GM12878 (cell line): ENCODE measurements around the gene EEIG2. TPM values are rescaled to one million over a fixed set of nuclear protein-coding genes. Genes with fewer than 3 reads are reported as not detected.

Experiments used
- CBFB ChIP-seq: IDR thresholded peaks from 2 replicates; pipeline ENCODE4 v1.6.1; 2016; ENCODE audit warnings: antibody characterized with exemption, low read depth
- CBX3 ChIP-seq: fragments of 200-600 bp; sonication (generic); IDR thresholded peaks from 2 replicates; pipeline ENCODE4 v1.6.1; 2016; ENCODE audit warnings: low read depth, borderline replicate concordance
- CHD2 ChIP-seq: IDR thresholded peaks from 2 replicates; pipeline ENCODE4 v1.6.1; 2011; ENCODE audit warnings: low read depth, low read length, improper control_type of control experiment, borderline replicate concordance
- EP300 ChIP-seq, 2 experiments: fragments of 150-350 bp in 1 of 2; IDR thresholded peaks; 2 replicates each; pipeline ENCODE4 v1.6.1; 2011 to 2012; ENCODE audit warnings: low read depth in 2 of 2, low read length in 2 of 2, borderline replicate concordance in 1 of 2, improper control_type of control experiment in 1 of 2, inconsistent platforms in 1 of 2; ENCODE audit not compliant: control insufficient read depth in 1 of 2
- GATAD2B ChIP-seq: fragments of 450-650 bp; conservative IDR thresholded peaks from 2 replicates; pipeline ENCODE4 v1.6.1; 2017; ENCODE audit warnings: low read depth, mild to moderate bottlenecking, moderate library complexity
- MEF2A ChIP-seq: IDR thresholded peaks from 2 replicates; pipeline ENCODE4 v1.6.1; 2011; ENCODE audit warnings: low read depth, mild to moderate bottlenecking, low read length, moderate library complexity; ENCODE audit not compliant: insufficient read depth
- MXI1 ChIP-seq: fragments of 150-350 bp; IDR thresholded peaks from 2 replicates; pipeline ENCODE4 v1.6.1; 2011; ENCODE audit warnings: low read depth, mild to moderate bottlenecking, inconsistent platforms, low read length, improper control_type of control experiment
- PML ChIP-seq: IDR thresholded peaks from 2 replicates; pipeline ENCODE4 v1.6.1; 2012; ENCODE audit warnings: low read length, inconsistent platforms
- SRF ChIP-seq, 2 experiments: IDR thresholded peaks; 2 replicates each; pipeline ENCODE4 v1.6.1; 2011; ENCODE audit warnings: low read depth in 2 of 2, low read length in 2 of 2, mild to moderate bottlenecking in 1 of 2, moderate library complexity in 1 of 2
- TARDBP ChIP-seq: IDR thresholded peaks from 2 replicates; pipeline ENCODE4 v1.6.1; 2016; ENCODE audit warnings: borderline replicate concordance
- YY1 ChIP-seq: IDR thresholded peaks from 2 replicates; pipeline ENCODE4 v1.6.1; 2011; ENCODE audit warnings: low read depth, mild to moderate bottlenecking, low read length
- ZNF24 ChIP-seq: fragments of 450-650 bp; IDR thresholded peaks from 2 replicates; pipeline ENCODE4 v1.6.1; 2017; ENCODE audit warnings: antibody characterized with exemption, mild to moderate bottlenecking
- ZNF384 ChIP-seq: IDR thresholded peaks from 2 replicates; pipeline ENCODE4 v1.6.1; 2012; ENCODE audit warnings: low read depth, mild to moderate bottlenecking, low read length, improper control_type of control experiment, borderline replicate concordance
- ZSCAN29 ChIP-seq: fragments of 450-650 bp; IDR thresholded peaks from 2 replicates; pipeline ENCODE4 v1.6.1; 2017; ENCODE audit warnings: mild to moderate bottlenecking, moderate library complexity
- polyA plus RNA-seq, 11 experiments: library from polyadenylated mRNA; depleted of rRNA in 4 of 11; unstranded in 6 of 11; stranded (reverse) in 5 of 11; fragments of >200 nt; fragmentation: Nextera tagmentation in 4 of 11; fragmentation: Illumina TruSeq in 1 of 11; extraction: Ambion mirVana in 4 of 11; extraction: Trizol in 1 of 11; gene quantifications; 1 replicate in 1 of 11; 2 replicates in 10 of 11; pipeline versions ENCODE4 v1.2.1 to v1.2.3, GENCODE V29; 2011 to 2016; ENCODE audit warnings: inconsistent platforms in 2 of 11, missing spikeins in 2 of 11, low read depth in 1 of 11
- total RNA-seq, 4 experiments: library from RNA; depleted of rRNA in 3 of 4; stranded (reverse); fragments of >200 nt in 3 of 4; fragmentation: Illumina TruSeq in 1 of 4; extraction: Trizol in 1 of 4; gene quantifications; 2 replicates each; pipeline versions ENCODE4 v1.2.1 to v1.2.3, GENCODE V29; 2013 to 2021
- TF ChIP-seq, protein P1 (sequence below): IDR thresholded peaks from 2 replicates; pipeline ENCODE4 v1.6.1; 2012; ENCODE audit warnings: low read length, inconsistent platforms
- TF ChIP-seq, protein P2 (sequence below): fragments of 450-650 bp; IDR thresholded peaks from 2 replicates; pipeline ENCODE4 v1.6.1; 2017; ENCODE audit warnings: mild to moderate bottlenecking, moderate library complexity
- TF ChIP-seq, protein P3 (sequence below): fragments of 450-650 bp; IDR thresholded peaks from 2 replicates; pipeline ENCODE4 v1.6.1; 2016; ENCODE audit warnings: mild to moderate bottlenecking, moderate library complexity, borderline replicate concordance
- TF ChIP-seq, protein P4 (sequence below): IDR thresholded peaks from 2 replicates; pipeline ENCODE4 v1.6.1; 2012; ENCODE audit warnings: low read depth, low read length, improper control_type of control experiment

EEIG2 gene
- total and polyA plus RNA-seq, 10 of the 15 experiments (the other 5 are each of a cell fraction or from before 2014, with no cell fraction given) = 1.4 to 17.2 (median 9.8) TPM

DNA sequence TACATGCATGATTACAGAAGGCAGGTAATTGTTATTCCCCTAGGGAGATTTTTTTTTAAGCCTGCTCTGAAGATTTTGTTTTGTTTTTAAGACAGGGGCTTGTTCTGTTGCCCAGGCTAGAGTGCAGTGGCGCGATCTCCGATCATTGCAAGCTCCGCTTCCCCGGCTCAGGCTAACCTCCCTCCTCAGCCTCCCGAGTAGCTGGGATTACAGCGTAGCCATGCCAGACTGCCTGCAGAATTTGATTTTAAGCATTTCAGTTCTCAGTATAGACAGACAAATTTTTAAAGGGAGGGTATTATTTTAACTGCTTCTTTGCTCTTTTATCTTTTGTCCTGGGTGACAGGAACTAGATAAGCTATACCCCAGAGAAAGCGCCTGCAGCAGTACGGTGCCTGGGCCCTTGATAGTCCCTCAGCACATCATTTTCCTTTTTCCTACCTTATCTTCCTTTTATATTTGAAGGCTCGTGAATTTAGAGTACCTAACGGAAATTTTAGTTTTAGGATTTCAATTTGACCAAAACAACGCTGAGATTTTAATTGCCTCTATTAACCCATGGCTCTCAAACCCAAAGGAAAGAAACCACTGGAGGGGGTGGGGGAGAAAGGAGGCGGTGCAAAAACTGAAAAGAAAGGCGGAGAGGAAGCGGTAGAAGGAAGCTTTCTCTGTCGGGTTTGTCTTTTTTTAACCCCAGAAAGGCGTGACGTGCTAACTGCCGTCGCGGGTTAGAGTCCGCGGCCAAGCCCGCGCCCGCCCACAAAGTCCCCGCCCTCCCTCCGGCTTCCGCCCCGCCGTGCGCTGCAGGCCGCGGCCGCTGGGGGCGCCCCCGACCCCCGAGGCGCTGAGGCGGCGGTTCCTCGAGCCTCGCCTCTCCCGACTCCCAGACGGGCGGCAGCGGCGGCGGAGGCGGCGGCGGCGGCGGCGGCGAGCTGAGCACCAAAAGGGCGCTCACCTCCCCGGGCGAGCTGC lies at the start of gene EEIG2 (continued):
- TF ChIP-seq CHD2 = peak; percentile 64; the same call in 1 of the 2 replicates
- peak; percentile 52; the same call in 1 of the 2 replicates for TF ChIP-seq ZSCAN29
- no peak for TF ChIP-seq TARDBP
- TF ChIP-seq ZNF384 = peak; percentile 61; the same call in 1 of the 2 replicates
- peak; percentile 30; the same call in 1 of the 2 replicates for TF ChIP-seq PML
- TF ChIP-seq YY1 = peak; percentile 73
- TF ChIP-seq, protein P1, sequence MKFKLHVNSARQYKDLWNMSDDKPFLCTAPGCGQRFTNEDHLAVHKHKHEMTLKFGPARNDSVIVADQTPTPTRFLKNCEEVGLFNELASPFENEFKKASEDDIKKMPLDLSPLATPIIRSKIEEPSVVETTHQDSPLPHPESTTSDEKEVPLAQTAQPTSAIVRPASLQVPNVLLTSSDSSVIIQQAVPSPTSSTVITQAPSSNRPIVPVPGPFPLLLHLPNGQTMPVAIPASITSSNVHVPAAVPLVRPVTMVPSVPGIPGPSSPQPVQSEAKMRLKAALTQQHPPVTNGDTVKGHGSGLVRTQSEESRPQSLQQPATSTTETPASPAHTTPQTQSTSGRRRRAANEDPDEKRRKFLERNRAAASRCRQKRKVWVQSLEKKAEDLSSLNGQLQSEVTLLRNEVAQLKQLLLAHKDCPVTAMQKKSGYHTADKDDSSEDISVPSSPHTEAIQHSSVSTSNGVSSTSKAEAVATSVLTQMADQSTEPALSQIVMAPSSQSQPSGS = peak; percentile 38; the same call in 1 of the 2 replicates
- TF ChIP-seq, protein P2, sequence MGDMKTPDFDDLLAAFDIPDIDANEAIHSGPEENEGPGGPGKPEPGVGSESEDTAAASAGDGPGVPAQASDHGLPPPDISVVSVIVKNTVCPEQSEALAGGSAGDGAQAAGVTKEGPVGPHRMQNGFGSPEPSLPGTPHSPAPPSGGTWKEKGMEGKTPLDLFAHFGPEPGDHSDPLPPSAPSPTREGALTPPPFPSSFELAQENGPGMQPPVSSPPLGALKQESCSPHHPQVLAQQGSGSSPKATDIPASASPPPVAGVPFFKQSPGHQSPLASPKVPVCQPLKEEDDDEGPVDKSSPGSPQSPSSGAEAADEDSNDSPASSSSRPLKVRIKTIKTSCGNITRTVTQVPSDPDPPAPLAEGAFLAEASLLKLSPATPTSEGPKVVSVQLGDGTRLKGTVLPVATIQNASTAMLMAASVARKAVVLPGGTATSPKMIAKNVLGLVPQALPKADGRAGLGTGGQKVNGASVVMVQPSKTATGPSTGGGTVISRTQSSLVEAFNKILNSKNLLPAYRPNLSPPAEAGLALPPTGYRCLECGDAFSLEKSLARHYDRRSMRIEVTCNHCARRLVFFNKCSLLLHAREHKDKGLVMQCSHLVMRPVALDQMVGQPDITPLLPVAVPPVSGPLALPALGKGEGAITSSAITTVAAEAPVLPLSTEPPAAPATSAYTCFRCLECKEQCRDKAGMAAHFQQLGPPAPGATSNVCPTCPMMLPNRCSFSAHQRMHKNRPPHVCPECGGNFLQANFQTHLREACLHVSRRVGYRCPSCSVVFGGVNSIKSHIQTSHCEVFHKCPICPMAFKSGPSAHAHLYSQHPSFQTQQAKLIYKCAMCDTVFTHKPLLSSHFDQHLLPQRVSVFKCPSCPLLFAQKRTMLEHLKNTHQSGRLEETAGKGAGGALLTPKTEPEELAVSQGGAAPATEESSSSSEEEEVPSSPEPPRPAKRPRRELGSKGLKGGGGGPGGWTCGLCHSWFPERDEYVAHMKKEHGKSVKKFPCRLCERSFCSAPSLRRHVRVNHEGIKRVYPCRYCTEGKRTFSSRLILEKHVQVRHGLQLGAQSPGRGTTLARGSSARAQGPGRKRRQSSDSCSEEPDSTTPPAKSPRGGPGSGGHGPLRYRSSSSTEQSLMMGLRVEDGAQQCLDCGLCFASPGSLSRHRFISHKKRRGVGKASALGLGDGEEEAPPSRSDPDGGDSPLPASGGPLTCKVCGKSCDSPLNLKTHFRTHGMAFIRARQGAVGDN = peak; percentile 38; the same call in 1 of the 2 replicates
- peak in 1 of 2 experiments; percentile 47; a peak in 1 of 4 replicates for TF ChIP-seq EP300 (IDR thresholded peaks at IDR 0.05; ENCODE audit: borderline replicate concordance in 1 of 2, control insufficient read depth in 1 of 2, low read depth in 2 of 2, low read length in 2 of 2)
- TF ChIP-seq, protein P3, sequence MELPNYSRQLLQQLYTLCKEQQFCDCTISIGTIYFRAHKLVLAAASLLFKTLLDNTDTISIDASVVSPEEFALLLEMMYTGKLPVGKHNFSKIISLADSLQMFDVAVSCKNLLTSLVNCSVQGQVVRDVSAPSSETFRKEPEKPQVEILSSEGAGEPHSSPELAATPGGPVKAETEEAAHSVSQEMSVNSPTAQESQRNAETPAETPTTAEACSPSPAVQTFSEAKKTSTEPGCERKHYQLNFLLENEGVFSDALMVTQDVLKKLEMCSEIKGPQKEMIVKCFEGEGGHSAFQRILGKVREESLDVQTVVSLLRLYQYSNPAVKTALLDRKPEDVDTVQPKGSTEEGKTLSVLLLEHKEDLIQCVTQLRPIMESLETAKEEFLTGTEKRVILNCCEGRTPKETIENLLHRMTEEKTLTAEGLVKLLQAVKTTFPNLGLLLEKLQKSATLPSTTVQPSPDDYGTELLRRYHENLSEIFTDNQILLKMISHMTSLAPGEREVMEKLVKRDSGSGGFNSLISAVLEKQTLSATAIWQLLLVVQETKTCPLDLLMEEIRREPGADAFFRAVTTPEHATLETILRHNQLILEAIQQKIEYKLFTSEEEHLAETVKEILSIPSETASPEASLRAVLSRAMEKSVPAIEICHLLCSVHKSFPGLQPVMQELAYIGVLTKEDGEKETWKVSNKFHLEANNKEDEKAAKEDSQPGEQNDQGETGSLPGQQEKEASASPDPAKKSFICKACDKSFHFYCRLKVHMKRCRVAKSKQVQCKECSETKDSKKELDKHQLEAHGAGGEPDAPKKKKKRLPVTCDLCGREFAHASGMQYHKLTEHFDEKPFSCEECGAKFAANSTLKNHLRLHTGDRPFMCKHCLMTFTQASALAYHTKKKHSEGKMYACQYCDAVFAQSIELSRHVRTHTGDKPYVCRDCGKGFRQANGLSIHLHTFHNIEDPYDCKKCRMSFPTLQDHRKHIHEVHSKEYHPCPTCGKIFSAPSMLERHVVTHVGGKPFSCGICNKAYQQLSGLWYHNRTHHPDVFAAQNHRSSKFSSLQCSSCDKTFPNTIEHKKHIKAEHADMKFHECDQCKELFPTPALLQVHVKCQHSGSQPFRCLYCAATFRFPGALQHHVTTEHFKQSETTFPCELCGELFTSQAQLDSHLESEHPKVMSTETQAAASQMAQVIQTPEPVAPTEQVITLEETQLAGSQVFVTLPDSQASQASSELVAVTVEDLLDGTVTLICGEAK = peak; percentile 41; the same call in 1 of the 2 replicates
- peak; percentile 61 for TF ChIP-seq GATAD2B
- TF ChIP-seq, protein P4, sequence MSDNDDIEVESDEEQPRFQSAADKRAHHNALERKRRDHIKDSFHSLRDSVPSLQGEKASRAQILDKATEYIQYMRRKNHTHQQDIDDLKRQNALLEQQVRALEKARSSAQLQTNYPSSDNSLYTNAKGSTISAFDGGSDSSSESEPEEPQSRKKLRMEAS = no peak; the same call in 1 of the 2 replicates
- peak; percentile 68; the same call in 1 of the 2 replicates for TF ChIP-seq MXI1
- peak; percentile 53; the same call in 1 of the 2 replicates for TF ChIP-seq ZNF24
- 0 out of 4 replicates have a peak, but pooled peaks of 1 of the 2 experiments have one; percentile 12 for TF ChIP-seq SRF (IDR thresholded peaks at IDR 0.05; ENCODE audit: low read depth in 2 of 2, low read length in 2 of 2)
- TF ChIP-seq MEF2A = peak; percentile 65
- no peak for TF ChIP-seq CBX3
- TF ChIP-seq CBFB = peak; percentile 71; the same call in 1 of the 2 replicates
